A549 (cell line): ENCODE results near the gene SLC2A5.

Source experiments
- HDAC2 ChIP-seq: fragments of 200-600 bp; sonication (generic); IDR thresholded peaks from 2 replicates; pipeline ENCODE4 v1.6.1; 2016
- JUN ChIP-seq, 2 experiments: fragments of >200 bp; sonication (Bioruptor Twin); formaldehyde crosslinking; IDR thresholded peaks; 2 replicates in 1 of 2; 3 replicates in 1 of 2; pipeline ENCODE4 v1.6.1; 2016 to 2017
- POLR2A ChIP-seq: IDR thresholded peaks from 2 replicates; pipeline ENCODE4 v1.6.1; 2012; ENCODE audit warnings: mild to moderate bottlenecking, low read length
- SREBF2 ChIP-seq: fragments of 450-650 bp; IDR thresholded peaks from 2 replicates; pipeline ENCODE4 v1.6.1; 2014; ENCODE audit warnings: mild to moderate bottlenecking, moderate library complexity
- TF ChIP-seq, protein P1 (sequence below): fragments of >200 bp; sonication (Bioruptor Twin); formaldehyde crosslinking; IDR thresholded peaks from 3 replicates; pipeline ENCODE4 v1.5.1; 2016

DNA sequence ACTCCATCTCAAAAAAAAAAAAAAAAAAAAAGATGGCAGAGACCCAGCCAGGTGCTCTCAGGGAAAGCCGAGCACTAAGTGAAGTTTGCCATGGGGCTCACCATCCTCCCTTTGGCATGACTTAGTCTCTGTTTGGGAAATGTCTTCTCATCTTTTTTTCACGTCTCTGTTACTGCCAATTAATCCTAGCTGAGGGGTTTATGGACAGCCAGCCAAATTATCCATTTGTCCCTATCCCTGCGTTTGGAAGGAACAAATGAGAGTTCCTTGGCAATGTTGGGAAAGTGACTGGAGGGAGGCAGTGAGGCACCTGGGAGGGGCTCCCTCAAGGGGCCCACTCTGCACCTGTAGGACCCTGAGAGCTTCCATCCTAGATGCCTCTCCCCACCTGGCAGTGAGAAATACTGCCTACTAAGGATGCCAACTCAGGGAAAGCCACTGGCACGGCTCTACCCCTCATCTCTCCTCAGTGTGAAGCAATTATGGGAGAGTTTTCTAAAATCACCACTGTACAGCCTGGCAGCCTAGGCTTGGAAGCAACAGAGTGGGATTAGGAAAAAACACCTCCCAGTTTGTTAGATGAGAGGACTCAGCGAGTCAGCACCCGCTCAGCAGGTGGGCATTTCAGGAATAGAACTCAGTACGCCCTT is 23.4 kb downstream of the SLC2A5 start:
- TF ChIP-seq, protein P1, sequence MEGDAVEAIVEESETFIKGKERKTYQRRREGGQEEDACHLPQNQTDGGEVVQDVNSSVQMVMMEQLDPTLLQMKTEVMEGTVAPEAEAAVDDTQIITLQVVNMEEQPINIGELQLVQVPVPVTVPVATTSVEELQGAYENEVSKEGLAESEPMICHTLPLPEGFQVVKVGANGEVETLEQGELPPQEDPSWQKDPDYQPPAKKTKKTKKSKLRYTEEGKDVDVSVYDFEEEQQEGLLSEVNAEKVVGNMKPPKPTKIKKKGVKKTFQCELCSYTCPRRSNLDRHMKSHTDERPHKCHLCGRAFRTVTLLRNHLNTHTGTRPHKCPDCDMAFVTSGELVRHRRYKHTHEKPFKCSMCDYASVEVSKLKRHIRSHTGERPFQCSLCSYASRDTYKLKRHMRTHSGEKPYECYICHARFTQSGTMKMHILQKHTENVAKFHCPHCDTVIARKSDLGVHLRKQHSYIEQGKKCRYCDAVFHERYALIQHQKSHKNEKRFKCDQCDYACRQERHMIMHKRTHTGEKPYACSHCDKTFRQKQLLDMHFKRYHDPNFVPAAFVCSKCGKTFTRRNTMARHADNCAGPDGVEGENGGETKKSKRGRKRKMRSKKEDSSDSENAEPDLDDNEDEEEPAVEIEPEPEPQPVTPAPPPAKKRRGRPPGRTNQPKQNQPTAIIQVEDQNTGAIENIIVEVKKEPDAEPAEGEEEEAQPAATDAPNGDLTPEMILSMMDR, result no peak
- TF ChIP-seq HDAC2 (no peak), JUN (IDR thresholded peaks at IDR 0.05) (no peak), POLR2A (no peak), SREBF2 (no peak)
